Inflammatory macrophage (primary cell): ENCODE measurements around the gene AP3B2.
A peak's percentile ranks its signal among the peaks of the same experiment; 100 is the strongest.
"Not testable (repeated sequence)": the region's sequence is repeated elsewhere in the genome, so short reads cannot be mapped to it uniquely, and the experiment has no call there.

Experiments
- DNase-seq, 2 donors: peaks; one replicate each; pipeline ENCODE4 v3.0.0-alpha.2; 2020 to 2022

Gene AP3B2

DNA sequence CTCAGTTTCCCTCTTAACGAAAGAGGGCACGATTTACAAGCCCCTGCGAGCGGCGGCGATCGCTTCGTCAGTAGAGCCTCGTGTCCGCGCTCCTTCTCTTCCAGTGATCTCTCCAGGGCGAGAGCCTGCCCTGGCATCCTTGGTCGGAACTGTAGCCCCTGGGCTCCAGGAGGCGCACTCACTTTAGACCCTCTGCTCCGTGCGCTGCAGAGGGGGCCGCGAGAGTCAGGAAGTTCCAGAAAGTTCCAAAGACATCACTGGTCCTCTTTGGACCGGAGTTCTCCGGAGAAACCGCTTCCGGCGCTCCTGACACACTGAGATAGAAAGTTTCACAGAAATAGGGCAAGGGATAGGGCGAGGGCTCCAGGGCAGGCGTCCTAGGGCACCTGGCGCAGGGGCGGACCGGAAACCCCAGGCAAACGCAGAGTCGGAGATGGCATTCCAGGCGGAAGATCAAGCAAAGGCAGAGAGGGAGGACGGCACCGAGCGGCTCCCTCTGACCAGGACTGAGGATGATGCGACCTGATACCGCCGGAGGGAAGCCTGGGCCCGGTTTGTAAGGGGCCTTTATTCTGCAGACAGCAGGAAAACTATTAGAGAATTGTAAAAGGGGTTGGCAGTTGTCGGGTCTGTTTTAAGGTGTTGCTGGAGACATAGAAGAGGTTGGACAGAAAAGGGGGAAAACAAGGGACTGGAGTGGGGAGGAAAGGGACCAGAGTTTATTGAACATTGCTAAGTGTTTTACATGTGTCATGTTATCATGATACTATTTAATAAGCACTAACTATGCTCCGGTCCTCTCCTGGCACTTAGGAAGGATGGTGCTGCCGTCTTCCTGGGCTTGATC lies 61.2 kb downstream of the AP3B2 start:
- DNase-seq = no peak

DNA sequence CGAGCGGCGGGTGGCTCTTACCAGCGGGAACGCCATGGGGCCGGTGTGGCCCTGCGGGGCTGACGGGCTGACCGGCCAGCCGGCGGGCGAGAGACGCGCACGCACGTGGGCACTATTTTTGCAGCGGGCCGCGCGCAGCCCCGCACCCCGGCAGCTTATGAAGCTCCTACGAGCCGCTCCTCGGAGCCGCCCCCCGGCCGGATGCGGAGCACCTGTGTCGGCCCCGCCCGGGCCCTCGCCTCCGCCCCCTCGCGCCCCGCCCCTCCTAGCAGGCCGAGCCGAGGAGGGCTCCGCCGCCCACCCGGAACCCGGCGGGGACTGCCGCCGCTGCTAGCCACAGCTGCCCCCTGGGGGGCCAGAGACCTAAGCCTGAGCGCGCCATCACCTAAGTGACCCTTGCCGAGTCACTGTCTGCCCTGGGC lies 61.8 kb downstream of the AP3B2 start:
- DNase-seq = no peak

- DNase-seq = peak in 1 of 2 donors; percentile 20
Observed at GRCh38 chr15:82647045-82647834, 62.4 kb downstream of the AP3B2 start, which contains the start of gene CPEB1. Gene CPEB1, minus strand, starts transcription at chr15:82647363. Its CDS starts 18,904 bp downstream, at chr15:82628459.

DNA sequence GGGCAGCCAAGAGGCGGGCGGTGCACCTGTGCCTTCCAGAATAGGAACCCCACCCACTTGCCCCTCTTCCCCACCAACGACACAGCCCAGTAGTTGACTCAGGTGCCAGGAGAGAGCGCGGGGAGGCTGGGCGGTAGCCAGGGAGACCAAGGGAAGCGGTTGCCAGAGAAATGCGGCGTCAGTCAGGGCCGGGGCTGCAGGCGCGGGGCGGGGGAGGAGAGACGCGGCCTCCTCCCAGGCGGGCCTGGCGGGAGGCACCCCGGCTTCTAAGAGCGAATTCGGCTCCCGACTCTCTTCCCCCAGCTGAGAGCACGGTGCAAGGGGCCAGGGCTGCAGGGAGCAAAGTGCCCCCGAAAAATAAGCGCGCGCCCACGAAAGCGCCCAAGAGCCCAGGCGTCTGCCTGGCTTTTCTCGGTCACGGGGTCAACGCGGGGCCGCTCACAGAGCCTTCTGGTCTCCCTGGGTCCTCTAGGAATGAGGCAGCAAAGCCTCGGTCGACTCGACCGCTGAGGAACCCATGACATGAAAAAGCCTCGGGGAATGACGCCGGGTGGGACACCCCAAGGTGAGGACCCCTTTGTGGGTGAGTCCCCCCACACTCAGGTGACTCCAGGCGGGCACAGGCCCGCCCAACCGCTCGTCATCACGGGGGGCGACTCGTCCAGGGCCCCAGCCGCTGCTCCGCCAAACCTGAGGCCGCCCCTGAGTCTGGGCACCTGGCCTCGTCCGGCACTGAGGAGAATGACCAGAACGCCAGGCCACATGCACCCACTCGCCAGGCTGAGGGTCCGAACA lies 63.2 kb downstream of the AP3B2 start:
- DNase-seq = no peak

DNA sequence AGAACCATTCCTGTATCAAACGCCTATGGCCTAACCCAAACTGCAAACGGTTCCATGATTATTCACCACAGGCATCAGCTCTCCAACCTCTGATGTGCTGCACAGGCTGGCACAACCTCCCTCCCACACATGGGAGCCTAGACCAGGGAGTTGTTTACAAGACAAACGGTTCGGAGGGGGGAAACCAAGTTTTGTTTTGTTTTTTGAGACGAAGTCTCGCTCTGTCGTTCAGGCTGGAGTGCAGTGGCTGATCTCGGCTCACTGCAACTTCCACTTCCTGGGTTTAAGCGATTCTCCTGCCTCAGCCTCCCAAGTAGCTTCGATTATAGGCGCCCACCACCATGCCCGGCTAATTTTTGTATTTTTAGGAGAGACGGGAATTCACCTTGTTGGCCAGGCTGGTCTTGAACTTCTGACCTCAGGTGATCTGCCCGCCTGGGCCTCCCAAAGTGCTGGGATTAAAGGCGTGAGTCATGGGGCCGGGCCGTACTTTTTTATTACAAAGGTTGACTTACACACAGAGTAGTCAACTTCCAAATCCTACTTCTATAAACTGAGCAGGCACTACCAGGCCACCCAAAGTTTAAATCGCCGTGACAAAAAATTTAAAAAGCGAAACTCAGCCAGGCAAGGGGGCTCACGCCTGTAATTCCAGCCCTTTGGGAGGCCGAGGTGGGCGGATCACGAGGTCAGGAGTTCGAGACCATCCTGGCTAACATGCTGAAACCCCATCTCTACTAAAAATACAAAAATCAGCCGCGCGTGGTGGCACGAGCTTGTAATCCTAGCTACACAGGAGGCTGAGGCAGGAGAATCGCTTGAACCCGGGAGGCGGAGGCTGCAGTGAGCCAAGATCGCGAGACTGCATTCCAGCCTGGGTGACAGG lies 64.5 kb downstream of the AP3B2 start:
- not testable (repeated sequence) for DNase-seq

DNA sequence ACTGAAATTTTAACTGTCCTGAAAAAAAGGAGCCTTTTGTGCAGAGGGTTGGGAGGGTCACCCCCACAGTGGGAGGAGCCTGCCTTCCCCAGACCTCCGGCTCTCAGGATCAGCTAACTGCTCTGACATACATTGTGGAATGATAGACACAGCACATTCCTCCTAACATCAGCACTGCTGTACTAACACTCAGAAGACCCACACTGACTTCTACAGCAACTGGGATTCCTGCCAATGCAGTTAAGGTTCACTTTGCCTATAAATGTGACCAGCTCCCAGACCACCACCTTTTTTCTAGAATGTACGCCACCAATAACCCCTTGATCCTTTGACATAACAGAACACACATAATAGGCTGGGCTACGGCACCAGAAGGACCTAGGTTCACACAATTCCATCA lies 65.7 kb downstream of the AP3B2 start:
- no peak for DNase-seq

GRCh38 chr15:82642656-82643055 lies 67.0 kb downstream of the AP3B2 start:
- DNase-seq = no peak

DNA sequence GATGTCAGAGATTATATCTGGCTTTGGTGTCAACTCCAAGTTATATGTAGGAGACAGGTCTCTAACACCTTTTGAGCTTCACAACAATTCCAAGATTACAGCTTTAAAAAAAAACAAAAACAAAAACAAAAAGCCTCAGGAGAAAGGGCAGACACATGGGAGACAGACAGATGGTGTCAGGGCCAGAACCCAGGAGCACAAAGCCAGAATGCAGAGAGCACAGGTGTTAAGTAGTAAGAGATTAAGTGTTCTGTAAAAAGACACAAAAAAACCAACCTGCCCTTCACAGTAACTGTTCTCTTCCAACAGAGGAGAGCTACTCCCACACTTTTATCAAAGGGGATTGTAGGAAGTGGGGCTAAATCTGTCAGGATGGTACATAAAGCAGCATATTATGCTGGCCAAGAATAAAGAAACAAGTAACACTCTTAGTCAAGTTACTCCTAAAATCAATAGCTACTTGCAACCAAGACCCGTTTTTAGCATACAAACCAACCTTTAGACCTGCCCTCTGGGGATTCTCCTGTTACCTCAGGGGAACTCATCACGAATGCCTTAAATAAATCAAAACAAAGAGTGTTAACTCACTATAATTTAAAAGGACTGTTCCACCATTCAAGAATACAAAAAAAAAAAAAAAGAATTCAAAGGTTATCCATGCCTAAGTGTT lies 68.4 kb downstream of the AP3B2 start:
- DNase-seq = no peak

GRCh38 chr15:82640672-82641071 lies 69.0 kb downstream of the AP3B2 start:
- no peak for DNase-seq

DNA sequence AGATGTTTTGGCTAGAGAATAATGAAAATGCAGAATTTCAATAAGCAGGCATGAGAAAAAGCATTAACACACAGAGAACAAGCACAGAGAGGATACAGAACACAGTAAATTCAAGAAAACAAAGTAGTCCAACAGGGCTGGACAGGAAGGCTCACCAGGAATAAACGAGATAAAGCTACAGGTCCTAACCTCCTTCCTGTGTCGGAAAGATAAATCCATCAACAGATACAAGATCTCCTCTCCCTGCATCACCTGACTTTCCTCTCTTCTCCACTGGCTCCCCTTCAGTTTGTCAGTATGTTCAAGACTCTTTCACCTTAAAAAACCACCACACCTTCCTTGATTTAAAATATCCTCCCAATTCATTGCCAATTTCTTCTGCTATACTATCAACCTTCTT lies 73.9 kb downstream of the AP3B2 start:
- DNase-seq = no peak

GRCh38 chr15:82630033-82630432 lies 79.6 kb downstream of the AP3B2 start:
- no peak for DNase-seq

DNA sequence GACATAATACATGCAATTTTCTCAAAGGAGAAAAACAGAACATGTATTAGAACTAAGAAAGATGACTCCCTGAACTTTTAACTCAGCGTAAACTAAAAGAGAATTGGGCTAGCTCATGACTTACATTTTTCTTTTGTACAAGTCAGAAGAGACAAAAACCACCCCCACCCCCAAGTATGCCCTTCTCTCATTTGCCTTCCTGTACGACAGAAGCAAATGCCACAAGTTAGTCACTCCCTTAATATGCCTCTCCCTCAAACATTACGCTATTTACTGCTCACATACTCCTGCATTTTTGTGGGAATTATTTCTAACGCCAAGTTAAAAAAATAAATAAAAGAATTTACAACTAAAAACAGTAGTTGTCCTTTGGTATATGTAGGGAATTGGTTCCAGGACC lies 84.5 kb downstream of the AP3B2 start:
- DNase-seq = no peak

DNA sequence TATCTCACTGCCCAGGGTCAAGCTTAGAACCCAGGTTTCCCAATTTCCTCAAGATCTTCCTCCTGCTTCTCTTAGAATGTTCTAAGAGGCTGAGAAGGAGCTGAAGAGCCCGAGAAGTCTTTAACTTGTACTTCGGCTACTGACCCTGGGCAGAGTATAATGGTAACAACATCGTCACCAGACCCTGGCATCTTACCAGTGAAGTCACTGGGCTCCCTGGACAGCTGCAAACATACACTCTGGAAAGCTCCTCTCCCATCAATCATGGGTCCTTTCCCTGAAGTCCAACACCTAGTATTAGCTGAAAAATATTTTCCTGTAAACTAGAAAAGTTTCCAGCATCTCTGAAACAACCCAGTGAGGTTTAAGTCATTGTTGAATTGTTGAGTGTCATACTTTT lies 85.2 kb downstream of the AP3B2 start:
- no peak for DNase-seq

- no peak for DNase-seq
Observed at GRCh38 chr15:82624008-82624407, 85.7 kb downstream of the AP3B2 start.

DNA sequence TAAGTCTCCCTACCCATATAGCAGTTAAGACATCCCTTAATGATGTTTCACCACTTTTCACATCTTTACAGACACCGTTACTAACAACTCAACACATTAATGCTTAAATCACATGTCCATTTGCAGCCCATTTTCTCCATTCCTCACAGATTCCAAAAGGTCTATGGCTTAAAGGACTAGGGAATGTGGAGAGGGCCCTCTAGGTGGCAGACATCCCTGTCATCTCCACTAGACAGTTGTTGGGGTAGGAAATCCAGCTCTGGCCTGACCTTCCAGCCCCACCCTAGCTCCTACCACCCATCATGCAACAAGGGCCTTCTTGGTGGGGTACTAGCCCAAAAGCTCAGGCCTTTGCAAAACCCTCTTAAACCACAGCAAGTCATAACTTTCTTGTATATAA lies 87.7 kb downstream of the AP3B2 start:
- DNase-seq = no peak

DNA sequence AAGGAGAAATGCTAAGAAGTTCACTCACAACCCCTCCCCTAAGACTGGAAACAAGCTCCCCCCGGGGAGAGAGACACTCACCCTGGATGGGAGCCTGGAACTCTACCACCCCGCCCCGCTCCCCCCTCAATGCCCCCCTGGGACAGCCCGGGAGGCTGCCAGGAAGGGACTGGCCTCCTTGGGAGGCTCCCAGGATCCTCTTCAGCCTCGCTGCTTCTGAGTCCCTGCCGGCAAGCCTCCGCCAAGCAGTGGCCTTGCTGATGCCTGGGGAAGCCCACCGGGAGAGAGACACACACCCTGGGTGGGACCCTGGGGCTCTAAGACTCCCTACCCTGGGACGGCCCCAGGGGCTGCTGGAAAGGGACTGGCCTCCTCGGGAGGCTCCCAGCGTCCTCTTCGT lies 95.9 kb downstream of the AP3B2 start:
- DNase-seq = no peak

GRCh38 chr15:82611348-82611747 lies 98.3 kb downstream of the AP3B2 start:
- DNase-seq = no peak
